Measurements from ENCODE around the gene RPP25L.

GRCh38 chr9:34650816-34651215, 38.9 kb upstream of the RPP25L start:
- TF ChIP-seq, protein P1, sequence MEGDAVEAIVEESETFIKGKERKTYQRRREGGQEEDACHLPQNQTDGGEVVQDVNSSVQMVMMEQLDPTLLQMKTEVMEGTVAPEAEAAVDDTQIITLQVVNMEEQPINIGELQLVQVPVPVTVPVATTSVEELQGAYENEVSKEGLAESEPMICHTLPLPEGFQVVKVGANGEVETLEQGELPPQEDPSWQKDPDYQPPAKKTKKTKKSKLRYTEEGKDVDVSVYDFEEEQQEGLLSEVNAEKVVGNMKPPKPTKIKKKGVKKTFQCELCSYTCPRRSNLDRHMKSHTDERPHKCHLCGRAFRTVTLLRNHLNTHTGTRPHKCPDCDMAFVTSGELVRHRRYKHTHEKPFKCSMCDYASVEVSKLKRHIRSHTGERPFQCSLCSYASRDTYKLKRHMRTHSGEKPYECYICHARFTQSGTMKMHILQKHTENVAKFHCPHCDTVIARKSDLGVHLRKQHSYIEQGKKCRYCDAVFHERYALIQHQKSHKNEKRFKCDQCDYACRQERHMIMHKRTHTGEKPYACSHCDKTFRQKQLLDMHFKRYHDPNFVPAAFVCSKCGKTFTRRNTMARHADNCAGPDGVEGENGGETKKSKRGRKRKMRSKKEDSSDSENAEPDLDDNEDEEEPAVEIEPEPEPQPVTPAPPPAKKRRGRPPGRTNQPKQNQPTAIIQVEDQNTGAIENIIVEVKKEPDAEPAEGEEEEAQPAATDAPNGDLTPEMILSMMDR (IDR thresholded peaks at IDR 0.05; ENCODE audit: poor library complexity, severe bottlenecking): no peak
- TF ChIP-seq EP300 (conservative IDR thresholded peaks at IDR 0.05; ENCODE audit: poor library complexity, severe bottlenecking): no peak
